ENCODE results near the gene VGLL4.
"Not testable (repeated sequence)": the region's sequence is repeated elsewhere in the genome, so short reads cannot be mapped to it uniquely, and the experiment has no call there.

The VGLL4 gene

DNA sequence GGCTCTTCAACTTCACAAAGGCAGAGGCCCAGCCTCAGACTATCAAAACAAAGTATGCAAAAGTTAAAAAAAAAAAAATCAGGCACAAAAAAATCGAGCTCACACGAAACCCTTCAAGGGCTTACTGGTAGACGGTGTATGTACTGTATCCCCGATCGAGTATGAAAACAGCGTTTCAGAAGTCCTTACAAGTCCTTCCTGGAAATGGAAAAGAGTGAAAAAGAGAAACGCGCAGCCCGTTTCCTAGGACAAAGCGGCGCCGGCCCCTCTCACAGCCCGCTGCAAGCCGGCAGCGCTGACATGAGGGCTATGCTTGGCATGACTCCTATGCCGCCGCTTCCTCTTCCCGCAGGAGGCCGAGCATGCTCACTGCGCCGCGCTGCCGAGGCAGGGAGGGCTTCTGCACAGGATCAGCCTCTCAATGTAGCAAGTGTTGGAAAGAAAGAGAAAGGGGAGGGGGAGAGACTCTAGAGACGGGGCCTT is at the start of gene VGLL4:
Gene VGLL4 (minus strand): TSS at position 311 of the 483 bp plus-strand sequence. CDS start 397 bp downstream, outside the sequence.
- peak; percentile 51 for DNase-seq

DNA sequence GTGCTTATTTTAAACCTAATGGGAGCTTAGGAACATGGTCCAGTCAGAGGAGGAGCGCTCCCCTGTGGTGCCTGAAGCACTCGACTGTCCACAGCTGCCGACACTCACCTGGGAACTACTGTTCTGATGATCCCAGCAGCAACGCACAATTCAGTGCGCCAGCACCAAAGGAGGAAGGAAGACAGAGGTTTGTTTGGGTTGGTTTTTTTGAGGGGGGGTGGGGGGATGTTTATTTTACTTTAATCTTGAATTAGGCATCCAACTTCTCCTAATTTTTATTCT is 48.8 kb upstream of the VGLL4 start:
- no peak for DNase-seq

DNA sequence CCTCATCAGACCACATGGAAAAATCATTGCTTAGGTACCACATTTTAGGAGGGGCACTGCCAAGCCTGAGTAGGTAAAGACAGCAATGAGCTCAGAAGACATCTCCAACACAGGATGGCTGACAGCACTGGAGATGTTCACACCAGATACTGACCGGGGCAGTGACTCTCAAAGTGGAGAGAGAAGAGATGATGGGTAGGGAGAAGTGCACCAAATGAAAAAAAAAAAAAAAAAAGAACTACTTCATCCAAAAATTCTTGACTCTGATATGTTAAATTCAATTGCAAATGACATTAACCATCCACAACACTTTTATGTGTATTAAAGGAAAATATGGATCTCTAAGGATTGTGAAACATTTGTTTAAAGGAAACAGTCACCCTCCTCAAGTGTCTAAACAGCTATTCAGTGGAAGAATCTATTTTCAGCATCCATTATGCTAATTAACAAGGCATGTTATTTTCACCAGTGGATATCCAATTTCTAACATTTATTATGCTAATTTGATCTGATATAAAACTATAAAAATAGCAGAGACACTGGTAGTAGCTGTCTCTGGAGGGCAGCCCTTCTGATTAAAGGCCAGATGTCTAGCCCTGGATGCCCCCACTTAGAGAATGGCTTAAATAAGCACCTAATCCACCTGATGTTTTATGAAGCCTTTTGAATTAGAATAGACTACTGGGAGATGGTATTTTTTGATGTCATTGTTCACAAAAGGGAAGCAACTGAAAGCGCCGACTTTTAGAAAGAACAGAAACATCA is 48.2 kb upstream of the VGLL4 start:
- no peak for DNase-seq

GRCh38 chr3:11690863-11691766 is 47.4 kb upstream of the VGLL4 start:
- DNase-seq, result no peak

GRCh38 chr3:11689749-11690148 is 46.0 kb upstream of the VGLL4 start:
- no peak for DNase-seq

DNA sequence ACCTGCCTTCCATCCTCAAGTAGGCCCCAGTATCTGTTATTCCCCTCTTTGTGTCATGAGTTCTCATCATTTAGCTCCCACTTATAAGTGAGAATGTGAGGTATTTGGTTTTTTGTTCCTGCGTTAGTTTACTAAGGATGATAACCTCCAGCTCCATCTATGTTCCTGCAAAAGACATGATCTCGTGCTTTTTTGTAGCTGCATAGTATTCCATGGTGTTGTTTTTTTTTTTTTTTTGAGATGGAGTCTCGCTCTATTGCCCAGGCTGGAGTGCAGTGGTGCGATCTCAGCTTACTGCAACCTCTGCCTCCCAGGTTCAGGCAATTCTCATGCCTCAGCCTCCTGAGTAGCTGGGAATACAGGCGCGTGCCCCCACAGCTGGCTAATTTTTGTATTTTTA is 41.3 kb upstream of the VGLL4 start:
- DNase-seq, result not testable (repeated sequence)

DNA sequence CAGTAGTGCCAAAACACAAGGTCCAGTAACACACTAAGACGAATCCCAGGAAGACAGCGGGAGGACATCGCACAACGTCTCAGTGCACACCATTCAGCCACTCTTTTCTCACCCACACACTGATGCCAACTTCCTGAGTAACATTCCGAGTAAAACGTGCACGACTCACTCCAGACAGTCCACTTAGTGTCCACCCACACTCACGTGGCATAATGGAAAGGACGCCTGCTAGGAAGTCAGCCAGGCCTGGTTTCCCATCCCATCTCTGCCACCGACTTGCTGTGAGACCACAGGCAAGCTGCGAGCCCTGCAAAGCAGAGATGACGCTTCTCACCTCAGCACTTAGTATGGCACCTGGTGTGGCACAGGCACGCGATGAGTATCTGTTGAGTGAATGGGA is 36.8 kb upstream of the VGLL4 start:
- DNase-seq, result no peak

DNA sequence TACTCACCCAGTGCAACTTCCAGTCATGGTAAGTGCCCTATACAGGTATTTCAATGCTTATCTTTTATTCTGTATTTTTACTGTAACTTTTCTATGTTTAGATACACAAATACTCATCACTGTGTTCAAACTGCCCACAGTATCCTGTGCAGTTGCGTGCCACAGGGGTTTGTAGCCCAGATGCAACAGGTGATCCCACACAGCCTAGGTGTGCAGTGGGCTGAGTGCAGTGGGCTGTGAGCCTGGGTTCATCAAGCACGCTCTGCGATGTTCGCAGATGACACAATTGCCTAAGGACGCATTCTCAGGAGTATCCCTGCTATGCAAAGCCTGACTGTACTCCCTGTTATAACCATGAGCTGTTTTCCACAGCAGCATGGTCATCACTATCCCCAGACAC is 36.2 kb upstream of the VGLL4 start:
- no peak for DNase-seq

DNA sequence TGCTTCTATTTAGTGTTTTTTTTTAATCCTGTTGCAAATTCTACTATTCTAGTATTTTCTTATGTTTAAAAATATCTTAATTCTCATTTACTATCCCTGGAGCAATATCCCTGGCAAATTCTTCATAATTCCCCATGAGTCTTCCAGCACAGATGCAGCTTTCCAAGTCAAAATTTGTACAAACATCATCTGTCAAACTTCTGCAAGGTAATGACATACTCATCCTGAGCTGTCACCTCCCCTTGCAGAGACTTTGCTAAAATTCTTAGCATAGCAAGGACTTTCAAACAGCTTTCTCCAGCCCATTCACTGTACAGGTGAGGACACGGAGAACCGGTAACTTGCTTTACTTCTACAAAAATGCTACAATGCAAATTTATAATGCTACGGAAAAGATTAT is 28.6 kb upstream of the VGLL4 start:
- no peak for DNase-seq

DNA sequence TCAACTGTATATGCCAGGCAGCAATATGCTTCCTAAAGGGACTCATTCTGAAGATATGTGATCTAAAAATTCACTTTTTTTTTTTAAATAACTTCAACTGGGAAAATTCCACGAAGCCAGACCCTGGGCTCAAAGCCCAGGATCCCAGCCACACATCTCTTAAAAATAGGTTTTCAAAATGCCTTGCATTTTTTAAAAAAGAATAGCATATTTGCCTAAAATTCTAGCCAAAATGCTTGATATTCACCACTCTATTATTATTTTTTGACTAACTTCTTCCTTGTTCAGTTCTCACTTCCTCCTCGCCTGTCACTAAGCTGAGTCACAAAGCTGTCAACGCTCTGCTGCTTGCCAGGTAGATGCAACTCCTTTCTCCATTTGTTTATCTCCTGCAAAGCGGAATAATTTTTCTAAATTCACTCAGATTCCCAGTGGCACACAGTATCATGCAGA is 28.0 kb upstream of the VGLL4 start:
- no peak for DNase-seq

GRCh38 chr3:11668243-11669235 is 24.8 kb upstream of the VGLL4 start:
- DNase-seq, result no peak

- DNase-seq, result no peak
Measured at GRCh38 chr3:11665331-11665730, 21.6 kb upstream of the VGLL4 start.

- DNase-seq, result no peak
Measured at GRCh38 chr3:11662392-11662990, 18.8 kb upstream of the VGLL4 start.

- DNase-seq, result no peak
Measured at GRCh38 chr3:11661827-11662226, 18.1 kb upstream of the VGLL4 start.

GRCh38 chr3:11661052-11661656 is 17.4 kb upstream of the VGLL4 start:
- no peak for DNase-seq

DNA sequence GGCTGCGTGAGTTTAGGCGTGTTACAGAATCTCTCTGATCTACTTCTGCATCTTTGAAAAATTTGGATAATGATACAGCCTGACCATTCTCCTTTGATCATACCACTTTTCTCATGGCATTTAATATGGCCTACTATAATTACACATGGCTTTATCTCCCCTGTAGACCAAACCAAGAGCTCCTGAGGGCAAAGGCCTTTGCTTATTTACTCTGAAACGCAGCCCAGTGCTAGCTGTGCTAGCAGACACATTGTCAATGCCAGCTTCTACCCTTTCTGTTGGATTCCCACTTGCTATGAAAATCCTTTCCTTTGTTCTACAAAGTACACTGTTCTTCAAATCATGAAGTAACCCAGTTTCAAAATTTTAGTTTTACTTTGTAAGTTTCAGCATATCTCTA is 16.5 kb upstream of the VGLL4 start:
- no peak for DNase-seq

GRCh38 chr3:11658180-11658579 is 14.5 kb upstream of the VGLL4 start:
- DNase-seq, result no peak

DNA sequence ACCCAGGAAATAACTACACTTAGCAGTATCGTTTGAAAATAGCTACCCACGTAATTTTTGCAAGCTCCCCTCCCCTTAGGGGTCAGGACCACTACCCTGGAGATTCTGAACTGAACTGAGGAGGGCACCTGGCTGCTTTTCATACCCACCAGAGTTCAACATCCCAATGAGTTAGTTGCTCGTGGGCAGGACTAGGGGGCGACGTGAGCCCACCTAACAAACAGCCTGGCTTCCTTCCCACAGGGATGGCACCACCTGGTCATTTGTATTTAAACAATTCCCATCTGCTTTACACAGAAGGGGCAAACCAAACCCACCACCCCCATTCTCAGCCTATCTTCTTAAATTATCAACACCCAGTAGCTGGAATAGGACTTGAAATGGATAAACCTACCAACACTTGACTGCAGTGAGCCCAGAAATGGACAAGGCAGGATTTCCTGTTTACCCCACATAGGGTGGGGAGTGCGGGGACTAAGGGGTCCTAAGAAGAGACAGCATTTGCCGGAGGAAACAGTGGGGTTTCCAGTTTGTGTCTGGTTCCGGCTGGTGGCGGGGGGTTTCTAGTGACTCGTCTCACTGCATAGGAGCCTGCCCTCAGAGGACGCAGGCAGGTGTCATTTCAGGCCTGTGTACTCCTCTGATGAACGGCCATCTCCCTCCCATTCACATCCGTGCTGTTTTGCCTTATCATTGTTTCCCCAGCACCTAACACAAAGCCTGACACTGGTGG is 11.6 kb upstream of the VGLL4 start:
- no peak for DNase-seq

GRCh38 chr3:11654166-11654565 is 10.5 kb upstream of the VGLL4 start:
- DNase-seq, result no peak

DNA sequence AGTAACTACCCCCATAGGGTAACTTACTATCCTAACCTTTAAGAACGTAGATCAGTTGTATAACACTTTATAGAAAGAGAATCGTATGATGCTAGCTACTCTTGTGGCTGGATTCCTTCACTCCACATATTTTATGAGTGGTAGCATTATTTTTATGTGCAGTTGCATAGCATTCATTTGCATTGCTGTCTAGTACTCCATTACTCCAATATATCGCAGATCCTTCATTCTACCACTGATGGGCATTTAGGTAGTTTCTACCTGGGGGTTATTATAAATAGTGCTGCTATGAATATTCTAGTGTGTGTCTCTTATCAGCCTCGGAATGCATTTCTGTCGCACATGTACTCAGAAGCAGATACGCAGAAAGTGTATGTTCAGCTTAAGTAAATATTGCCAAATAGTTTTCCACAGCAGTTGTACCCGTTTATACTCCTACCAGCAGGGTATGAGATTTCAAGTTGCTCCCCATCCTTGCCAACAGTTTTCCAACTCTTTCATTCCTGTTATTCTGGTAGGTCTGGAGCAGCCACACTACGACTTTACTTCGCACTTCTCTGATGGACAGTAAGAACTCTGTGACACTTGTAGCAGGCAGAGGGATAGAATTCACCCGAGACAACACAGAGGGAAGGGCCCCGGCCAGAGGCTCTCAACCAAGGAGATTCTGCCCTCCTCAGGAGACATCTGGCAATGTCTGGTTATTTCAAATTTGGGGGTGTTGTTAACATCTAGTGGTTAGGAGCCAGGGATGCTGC is 9.8 kb upstream of the VGLL4 start:
- DNase-seq, result no peak
